GM18502 (cell line): ENCODE data around the gene FGFRL1.
"Not testable (repeated sequence)": the region's sequence is repeated elsewhere in the genome, so short reads cannot be mapped to it uniquely, and the experiment has no call there.

Source experiments
- ATAC-seq: cut with Tn5 transposase; IDR thresholded peaks from one replicate; pipeline ENCODE4 v1.9.1; 2021; ENCODE audit warnings: mild to moderate bottlenecking; ENCODE audit not compliant: unreplicated experiment, poor library complexity

Gene FGFRL1

DNA sequence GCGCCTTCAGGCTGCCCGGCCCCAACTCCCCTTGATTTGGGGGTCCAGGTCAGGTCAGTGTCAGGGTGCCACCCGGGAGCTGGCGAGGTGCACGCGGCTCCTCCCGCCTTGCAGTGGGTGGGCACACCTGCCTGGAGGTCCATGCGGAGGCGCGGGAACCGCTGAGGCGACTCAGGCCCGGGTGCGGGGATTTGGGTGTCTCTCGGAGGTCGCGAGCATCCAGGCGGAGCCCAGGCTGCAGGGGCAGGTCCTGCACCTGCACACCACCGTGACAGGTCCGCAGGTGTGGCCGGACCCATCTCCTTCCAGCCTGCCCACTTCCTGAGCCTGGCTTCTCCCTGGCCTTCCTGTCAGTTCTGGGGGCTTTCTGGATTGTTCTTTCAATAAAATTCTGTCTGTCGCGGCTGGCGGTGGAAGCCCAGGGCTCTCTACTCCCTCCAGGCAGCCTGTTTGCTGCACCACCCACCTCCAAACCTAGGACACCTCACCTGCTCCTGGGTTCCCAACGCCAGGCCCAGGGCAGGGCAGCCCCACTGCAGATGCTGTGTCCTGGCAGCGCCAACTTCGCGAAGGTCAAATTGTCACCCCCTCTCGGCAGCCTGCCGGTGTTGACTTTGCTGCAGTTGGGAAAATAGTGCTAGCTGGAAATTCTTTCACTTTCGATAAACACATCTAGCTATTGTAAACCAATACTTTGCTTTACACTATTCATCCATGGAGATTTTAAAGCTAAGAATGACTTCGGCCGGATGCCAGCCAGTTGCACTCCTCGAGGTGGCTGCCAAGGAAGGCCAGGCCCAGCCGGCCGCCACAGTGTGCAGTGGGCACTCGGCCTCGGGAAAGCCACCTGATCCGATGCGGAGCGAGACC lies 35.9 kb downstream of the FGFRL1 start:
- no peak for ATAC-seq

DNA sequence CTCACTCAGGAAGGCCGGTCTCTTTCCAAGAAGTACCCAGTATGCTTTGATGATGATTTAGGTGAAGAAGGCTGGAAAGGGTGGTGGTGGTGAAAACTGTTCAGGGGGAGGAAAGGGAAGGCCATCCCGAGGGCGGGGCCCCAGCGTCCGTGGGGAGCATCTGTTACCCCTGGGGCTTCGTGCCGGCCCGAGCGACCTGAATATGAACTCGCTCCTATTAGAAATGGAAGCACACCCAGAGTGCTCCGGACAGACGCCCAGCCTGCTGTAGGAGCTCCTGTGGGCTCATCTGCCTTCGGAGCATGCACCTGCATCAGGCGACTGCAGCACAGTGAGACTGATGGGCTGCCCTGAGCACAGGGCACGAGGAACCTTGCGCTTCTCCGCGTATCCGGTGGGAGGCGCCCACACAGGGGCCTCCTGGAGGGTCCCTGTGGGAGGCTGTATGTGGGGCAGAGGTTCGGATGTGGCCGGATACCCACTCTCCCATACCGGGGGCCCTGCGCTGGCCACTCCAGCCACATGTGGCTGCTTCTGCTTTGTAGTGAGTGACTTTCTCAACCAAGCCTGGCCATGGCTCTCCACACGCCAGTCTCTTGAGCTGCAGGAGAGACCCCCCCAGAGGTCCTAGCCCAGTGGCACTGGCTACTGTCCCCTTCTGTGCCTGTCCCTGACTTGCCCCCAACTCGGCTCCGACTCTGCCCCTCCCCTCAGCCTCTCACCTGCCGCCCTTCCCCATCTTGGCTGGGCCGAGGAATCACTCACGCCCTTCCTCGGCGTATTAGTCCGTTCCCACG lies 36.7 kb downstream of the FGFRL1 start:
- no peak for ATAC-seq

DNA sequence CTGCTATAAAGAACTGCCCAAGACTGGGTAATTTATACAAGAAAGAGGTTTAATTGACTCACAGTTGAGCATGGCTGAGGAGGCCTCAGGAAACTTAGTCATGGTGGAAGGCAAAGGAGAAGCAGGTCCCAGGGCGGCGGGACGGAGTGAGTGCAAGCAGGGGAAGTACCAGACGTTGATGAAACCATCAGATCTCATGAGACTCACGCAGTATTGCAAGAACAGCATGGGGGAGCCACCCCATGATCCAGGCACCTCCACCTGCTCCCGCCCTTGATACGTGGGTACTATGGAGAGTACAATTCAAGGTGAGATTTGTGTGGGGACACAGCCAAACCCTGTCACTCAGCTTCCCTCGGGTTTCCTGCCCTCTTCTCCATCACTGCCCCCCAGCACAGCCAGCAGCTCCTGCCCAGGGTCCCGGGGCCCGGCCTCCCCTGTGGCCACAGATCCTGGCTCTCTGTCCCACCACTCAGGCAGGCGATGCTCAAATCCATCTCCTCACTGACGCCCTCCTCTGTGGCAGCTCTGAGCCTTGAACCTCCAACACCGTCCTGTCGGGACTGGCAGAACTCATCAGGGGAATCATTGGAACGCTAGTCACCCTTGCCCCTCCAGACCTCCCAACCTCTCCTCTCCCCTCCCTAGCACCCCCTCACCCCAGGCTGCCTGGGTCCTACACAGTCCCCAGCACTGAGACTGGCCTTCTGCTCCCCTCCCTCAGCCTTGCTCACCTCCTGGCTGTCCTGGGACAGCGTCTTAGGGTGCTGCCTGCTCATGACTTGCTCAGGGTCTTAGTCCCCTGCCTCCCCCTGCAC lies 37.6 kb downstream of the FGFRL1 start:
- ATAC-seq = no peak

DNA sequence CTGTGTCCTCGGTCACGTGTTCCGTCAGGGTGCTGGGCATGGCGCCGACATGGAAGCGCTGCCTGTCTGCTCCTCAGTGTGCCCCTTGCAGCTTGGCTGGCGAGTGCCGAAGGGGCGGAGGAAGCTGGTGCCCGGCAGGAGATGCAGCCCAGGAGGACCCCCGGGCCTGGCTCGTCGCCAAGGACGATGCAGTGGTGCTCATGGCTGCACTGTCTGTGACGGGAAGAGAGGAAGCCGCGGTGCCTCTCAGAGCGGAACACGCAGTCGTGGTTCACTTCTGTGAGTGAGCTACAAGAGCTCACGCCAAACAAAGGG lies 38.1 kb downstream of the FGFRL1 start:
- no peak for ATAC-seq

DNA sequence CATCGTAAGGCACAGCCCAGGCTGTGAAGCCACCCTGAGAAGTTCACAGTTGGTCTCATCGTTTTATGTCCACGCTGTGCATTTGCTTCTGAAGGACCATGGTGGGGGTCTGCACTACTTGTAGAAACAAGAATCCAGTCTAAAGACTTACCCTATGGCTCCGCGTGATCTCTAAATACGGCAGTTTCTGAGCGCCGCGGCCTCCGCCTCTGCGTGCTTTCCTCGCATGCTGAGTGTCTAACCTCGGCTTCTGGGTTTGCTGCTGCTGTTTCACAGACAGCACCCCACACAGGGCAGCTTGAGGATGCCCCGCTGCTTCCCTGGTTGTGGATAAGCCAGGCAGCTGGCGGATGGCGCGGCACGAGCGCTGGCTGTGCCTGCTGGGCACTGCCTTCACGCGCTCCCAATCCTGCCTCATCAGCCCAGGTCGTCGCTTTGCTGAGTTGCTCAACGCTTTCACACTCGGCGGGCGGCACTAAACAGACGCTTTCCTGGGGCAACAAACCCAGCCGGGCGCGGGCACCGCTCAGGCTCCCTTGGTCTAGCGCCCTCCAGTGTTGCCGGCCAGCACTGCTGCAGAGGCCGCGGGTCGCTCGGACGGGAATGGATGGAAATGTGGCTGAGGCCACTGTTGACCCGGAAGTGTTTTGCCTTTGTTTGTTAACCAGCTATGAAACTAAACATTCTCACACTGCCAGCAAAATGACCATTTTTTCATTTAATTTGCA lies 39.2 kb downstream of the FGFRL1 start:
- ATAC-seq = no peak

DNA sequence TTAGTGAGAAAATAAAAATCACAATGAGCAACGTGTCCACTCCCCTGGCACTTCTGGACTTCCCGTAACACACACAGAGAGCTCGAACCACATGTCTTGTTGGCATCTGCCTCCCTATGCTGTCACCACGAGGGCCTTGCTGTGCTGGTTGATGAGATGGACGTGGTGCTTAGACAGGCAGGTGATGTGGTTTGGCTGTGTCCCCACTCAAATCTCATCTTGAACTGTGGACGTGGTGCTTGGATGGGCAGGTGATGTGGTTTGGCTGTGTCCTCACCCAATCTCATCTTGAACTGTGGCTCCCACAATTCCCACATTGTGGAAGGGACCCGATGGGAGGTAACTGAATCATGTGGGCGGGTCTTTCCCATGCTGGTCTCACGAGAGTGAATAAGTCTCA lies 40.0 kb downstream of the FGFRL1 start:
- no peak for ATAC-seq

DNA sequence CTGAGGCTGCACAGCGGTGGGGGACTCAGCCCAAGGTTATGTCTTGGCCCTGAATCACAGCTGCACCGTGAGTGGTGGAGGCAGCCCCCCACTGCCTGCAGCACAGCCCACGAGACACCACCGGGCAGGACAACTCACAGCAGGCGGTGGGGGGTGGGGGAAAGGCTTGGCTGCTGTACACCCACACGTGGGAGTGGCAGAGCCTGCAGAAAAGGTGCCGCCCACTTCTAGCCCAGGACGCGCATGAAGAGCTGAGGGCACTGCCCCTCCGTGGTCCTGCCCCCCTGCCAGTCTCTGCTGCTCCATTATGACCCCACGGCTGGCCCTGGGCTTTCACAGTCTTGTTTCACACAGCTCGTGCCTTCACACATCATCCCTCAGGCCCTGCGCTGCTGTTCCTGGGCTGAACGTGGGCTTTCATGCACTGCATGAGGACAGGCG lies 40.8 kb downstream of the FGFRL1 start:
- ATAC-seq = no peak

DNA sequence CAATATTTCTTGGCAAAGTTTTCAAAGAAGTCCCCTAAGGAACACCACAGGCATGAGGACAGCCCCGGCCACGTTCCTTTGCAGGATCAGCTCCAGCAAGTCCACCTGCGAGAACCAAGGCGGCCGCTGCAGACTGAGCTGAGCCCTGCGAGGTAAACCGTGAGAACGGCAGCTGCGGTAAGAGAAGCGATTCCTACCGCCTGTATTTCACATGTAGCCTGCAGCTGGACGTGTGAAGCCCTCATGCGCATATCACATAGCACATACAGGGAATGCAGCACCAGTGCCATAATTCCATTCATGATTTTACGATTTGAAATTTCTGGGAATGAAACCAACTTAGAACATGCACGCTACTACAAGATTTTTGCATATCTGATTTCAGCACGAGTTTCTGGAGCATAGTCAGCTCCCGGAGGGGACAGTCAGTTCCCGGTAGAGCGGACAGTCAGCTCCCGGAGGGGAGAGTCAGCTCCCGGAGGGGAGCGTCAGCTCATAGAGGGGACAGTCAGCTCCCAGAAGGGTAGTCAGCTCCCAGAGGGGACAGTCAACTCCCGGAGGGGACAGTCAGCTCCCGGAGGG lies 41.7 kb downstream of the FGFRL1 start:
- ATAC-seq = no peak

DNA sequence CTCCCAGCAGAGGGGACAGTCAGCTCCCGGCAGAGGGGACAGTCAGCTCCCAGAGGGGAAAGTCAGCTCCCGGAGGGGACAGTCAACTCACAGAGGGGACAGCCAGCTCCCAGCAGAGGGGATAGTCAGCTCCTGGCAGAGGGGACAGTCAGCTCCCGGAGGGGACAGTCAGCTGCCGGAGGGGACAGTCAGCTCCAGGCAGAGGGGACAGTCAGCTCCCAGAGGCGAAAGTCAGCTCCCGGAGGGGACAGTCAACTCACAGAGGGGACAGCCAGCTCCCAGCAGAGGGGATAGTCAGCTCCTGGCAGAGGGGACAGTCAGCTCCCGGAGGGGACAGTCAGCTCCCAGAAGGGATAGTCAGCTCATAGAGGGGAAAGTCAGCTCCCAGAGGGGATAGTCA lies 42.5 kb downstream of the FGFRL1 start:
- ATAC-seq = not testable (repeated sequence)

DNA sequence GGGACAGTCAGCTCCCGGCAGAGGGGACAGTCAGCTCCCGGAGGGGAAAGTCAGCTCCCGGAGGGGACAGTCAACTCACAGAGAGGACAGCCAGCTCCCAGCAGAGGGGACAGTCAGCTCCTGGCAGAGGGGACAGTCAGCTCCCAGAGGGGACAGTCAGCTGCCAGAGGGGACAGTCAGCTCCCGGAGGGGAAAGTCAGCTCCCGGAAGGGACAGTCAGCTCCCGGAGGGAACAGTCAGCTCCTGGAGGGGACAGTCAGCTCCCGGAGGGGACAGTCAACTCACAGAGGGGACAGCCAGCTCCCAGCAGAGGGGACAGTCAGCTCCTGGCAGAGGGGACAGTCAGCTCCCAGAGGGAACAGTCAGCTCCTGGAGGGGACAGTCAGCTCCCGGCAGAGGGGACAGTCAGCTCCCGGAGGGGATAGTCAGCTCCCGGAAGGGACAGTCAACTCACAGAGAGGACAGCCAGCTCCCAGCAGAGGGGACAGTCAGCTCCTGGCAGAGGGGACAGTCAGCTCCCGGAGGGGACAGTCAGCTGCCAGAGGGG lies 43.3 kb downstream of the FGFRL1 start:
- ATAC-seq = not testable (repeated sequence)

DNA sequence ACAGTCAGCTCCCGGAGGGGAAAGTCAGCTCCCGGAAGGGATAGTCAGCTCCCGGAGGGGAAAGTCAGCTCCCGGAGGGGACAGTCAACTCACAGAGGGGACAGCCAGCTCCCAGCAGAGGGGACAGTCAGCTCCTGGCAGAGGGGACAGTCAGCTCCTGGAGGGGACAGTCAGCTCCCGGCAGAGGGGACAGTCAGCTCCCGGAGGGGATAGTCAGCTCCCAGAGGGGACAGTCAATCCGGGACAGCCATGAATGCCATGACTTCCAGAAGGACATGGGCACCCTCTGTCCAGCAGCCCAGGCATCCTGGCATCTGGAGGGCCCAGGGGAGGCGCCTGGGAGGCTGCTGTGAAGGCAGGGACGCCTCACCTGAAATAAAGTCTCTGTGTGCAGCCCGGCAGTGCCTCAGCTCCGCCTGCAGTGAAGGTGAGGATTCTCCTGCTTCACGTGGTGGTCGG lies 43.8 kb downstream of the FGFRL1 start:
- ATAC-seq = not testable (repeated sequence)

DNA sequence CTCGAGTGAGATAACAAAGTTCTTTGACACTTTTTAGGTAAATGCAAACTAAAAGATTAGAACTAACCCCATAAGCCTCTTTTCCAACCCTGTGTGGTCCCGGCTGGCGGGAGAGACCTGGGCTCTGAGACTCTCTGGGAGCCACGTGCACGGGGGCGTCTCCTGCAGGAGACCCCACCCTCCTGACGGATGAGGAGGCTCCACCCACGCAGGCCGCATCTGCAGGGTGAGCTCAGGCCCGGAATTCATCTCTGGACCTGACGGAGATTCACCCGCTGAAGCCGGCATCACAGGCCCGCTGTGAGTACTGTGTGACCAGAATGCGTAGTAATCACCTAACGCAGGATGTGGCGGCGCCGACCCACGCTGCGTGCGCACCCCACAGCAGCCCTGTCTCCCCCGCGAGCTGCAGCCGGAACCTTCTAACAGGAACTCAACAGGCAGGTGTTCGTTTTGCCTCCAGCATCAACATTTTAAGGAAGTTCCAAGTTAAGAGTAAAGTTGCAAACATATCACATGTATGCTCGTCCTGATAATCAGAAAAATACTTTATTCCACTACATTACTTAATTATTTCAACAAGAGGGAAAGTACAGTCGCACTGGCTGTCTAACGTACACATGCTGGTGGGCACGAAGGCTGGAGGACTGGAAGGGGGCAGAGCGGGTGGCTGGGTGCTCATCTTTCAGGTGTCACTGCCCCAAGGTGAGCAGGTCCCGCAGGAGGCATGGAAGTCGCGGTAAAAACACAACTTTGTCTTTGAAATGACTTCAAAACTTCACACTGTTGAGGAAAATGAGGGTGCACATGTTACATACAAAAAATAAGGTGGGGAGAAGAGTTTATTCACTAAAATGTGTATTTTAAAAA lies 44.5 kb downstream of the FGFRL1 start:
- peak; percentile 58 for ATAC-seq

DNA sequence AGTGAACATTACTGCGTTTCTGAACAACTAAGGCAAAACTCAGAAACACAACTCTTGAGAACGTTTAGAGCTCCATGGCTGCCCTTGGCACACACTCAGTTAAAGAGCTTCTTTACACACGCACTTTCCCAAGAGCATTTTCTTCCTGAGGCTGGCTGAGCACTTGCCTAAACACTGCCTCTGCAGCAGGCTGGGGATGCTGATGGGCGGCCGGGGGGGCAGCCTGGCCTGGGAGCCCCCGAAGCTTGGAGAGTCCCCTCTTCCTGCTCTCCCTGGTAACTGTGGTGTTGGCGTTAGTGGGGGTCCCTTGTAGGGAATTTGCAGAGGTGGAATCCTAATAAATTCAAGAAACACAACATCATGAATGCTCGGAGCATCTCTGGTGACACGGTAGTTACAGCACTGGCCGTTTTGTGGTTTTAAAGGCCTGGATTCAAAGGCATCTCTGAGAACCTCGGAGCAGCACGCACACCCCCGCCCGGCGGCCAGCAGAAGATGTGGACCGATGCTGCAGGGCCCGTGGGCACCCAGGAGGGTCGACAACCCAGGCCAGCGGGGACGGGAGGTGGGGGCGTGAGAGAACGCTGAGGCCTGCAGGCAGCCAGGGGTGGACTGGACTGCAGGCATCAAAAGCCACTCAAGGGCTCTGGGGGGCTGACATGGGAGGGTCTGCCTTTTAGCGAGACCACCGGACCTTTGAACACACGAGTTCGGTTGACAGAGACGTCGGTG lies 45.4 kb downstream of the FGFRL1 start:
- ATAC-seq = no peak

DNA sequence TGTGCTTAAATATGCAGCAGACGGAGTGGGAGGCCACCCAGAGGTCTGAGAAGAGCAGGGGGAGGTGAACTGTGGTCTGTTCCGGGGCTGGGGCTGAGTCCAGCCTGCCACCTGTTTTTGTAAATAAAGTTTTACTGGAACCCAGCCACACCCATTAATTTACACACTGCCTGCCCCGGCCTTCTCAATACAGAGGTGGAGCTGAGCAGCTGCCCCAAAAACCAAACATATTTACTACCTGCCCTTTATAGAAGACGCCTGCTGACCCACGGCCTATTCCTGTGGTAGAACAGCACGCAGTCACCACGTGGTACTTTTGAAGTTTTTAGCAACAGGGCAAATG lies 45.9 kb downstream of the FGFRL1 start:
- no peak for ATAC-seq

DNA sequence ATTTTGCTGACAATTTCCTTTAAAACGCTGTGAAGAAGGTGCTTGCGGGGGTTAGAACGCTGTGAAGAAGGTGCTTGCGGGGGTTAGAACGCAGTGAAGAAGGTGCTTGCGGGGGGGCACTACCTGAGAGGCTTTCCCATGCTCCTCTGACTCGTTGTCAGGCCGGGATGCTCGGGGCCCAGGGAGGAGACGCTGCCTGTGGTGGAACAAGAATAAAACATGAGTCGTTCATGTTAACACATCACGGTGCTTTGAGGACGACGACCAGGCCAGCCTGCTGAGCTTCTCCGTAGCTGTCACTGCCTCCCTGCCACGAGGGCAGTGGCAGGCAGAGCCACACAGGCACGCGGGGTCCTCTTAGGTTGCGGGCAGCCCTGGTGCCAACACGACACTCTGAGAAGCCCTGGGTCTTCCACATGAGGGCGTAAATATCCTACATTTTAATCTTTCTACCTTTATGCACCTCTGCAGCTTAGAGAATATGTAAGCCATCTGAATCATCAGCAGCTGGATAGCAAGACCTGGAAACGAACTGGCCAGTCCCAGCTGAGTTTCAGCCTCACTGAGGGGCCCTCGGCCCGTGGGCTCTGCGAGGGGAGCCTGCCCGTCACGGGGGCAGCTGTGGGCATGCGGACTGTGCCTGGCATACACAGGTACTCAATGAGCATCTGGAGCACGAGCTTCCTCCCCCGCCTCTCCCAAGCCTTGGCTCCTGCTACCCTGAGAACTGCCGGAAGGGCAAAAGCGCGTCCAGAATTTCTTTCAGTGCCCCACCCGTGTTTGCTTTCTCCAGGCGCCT lies 47.0 kb downstream of the FGFRL1 start:
- no peak for ATAC-seq

DNA sequence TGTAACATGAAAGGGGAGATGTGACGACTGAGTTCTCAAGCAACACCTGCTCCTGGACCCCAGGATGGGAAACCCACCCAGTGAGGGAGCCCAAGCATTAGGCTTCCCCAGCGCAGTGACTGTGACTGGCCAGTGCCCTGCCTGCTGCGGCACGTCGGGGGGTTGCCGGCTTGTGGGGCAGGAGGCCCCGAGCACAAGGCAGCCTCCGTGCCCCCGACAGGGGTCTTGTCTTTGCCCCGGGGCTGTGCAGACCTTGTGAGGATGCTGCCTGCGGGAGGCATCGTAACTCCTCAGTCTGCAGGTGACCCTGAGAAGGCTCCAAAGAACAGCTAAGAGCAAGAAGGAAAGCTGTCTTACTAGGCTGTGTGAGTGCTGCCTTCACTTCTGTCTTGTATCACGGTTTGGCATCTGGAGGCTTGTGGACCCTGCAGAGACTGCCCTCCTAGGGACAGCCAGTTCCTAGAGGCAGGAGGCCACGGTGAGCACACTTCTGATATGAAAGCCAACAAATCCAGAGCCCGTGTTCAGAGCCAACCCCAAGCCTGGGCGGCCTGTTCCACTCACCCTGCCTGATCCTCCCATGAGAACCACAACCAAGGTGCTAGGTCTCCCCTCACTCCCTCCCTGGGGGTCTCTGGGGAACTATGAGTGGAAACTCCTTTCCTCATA lies 47.7 kb downstream of the FGFRL1 start:
- ATAC-seq = no peak

DNA sequence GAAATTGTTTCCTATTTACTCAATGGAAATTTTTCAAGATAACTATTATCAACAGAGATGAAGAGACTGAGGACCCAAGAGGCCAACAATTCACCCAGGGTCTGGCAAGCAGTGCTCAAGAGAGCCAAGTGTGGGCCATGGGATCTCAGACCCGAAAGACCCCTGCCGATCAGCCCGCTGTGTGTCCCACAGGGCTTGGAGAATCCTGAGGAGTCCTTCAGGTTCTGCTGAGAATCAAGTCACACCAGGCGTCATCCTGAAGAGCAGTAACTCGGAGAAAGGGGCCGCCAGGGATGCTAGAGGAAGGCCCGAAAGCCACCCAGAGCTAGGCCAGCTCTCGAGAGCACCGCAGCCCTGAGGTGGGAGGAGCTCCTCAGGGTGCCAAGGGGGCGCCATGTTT lies 48.7 kb downstream of the FGFRL1 start:
- ATAC-seq = no peak
